ENCODE data around the gene CENPS.

GRCh38 chr1:10430216-10431069, at the start of gene CENPS:
- TF ChIP-seq CTCF (IDR thresholded peaks at IDR 0.05) (peak; percentile 98 to 99 (median 98)), POLR2A (IDR thresholded peaks at IDR 0.05) (peak; percentile 33), POLR2AphosphoS5 (IDR thresholded peaks at IDR 0.05) (peak; percentile 42)
